ENCODE results near the gene AUH. TPM values are rescaled to one million over a fixed set of nuclear protein-coding genes. Genes with fewer than 3 reads are reported as not detected.

The AUH gene
- total RNA-seq, 4 donors from 2014 or later: 23.0 to 39.2 (median 25.7) TPM

DNA sequence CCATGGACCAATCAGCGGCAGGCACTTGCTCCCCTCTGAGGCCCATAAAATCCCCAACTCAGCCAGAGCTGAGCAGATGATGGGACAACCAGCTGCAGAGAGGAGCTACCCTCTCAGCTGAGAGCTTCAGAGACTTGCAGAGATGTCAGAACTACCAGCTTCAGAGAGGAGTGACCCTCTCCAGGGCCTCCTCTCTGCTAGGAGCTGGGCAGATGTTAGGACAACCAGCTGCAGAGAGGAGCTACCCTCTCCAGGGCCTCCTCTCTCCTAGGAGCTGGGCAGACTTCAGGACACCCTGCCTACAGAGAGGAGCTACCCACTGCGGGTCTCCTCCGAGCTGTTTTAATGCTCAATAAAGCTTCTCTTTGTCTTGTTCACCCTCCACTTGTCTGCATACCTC lies 3.0 kb upstream of the AUH start:
- Histone ChIP-seq H3K36me3 (no peaks in the 10 kb centered on the region), H3K4me1 (peaks cover 0 to 20% (median 11%) of the 10 kb centered on the region in 3 donors), H3K27me3 (no peaks in the 10 kb centered on the region), H3K27ac (no peak overlapping the region), H3K9me3 (no peaks in the 10 kb centered on the region), H3K4me3 (no peak overlapping the region)
- WGBS, 2 donors (ENCODE audit: low coverage in 1 of 2): 100% methylated on average over 2 of the region's 3 CpGs; no CpG with 5 or more reads in 1 of the 2 donors
- no peak for ATAC-seq
- TF ChIP-seq, protein P1, sequence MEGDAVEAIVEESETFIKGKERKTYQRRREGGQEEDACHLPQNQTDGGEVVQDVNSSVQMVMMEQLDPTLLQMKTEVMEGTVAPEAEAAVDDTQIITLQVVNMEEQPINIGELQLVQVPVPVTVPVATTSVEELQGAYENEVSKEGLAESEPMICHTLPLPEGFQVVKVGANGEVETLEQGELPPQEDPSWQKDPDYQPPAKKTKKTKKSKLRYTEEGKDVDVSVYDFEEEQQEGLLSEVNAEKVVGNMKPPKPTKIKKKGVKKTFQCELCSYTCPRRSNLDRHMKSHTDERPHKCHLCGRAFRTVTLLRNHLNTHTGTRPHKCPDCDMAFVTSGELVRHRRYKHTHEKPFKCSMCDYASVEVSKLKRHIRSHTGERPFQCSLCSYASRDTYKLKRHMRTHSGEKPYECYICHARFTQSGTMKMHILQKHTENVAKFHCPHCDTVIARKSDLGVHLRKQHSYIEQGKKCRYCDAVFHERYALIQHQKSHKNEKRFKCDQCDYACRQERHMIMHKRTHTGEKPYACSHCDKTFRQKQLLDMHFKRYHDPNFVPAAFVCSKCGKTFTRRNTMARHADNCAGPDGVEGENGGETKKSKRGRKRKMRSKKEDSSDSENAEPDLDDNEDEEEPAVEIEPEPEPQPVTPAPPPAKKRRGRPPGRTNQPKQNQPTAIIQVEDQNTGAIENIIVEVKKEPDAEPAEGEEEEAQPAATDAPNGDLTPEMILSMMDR (IDR thresholded peaks at IDR 0.05): no peak
- TF ChIP-seq POLR2AphosphoS5 (IDR thresholded peaks at IDR 0.05): no peak

DNA sequence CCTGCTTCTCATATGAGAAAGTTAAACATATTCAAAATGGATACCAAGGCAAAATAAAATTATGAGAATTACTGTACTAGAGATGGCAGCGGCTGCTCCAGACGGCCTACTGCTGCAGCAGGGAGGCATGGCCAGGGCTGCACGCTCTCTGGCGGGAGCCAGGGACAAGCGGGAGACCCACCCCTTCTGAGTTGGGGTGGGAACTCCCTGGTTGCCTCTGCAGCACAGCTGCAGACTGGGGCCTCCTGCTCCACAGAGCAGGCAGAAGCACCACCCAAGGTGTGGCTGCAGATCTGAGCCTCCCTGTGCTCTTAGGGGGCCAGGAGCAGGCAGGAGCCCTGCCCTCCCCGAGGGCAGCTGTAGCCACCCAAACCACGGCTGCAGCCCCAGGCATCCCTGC lies 2.3 kb upstream of the AUH start:
- Histone ChIP-seq H3K4me1 (peaks cover 0 to 27% (median 11%) of the 10 kb centered on the region in 3 donors), H3K36me3 (no peaks in the 10 kb centered on the region), H3K4me3 (no peak overlapping the region), H3K27me3 (no peaks in the 10 kb centered on the region), H3K9me3 (no peaks in the 10 kb centered on the region), H3K27ac (no peak overlapping the region)
- ATAC-seq: no peak
- TF ChIP-seq POLR2AphosphoS5 (IDR thresholded peaks at IDR 0.05) (no peak), POLR2A (IDR thresholded peaks at IDR 0.05) (no peak), EP300 (IDR thresholded peaks at IDR 0.05) (no peak)
- TF ChIP-seq, protein P1 (IDR thresholded peaks at IDR 0.05): no peak
- WGBS, 2 donors (ENCODE audit: low coverage in 1 of 2): 81 to 100% methylated on average over 1 to 2 of the region's 7 CpGs

DNA sequence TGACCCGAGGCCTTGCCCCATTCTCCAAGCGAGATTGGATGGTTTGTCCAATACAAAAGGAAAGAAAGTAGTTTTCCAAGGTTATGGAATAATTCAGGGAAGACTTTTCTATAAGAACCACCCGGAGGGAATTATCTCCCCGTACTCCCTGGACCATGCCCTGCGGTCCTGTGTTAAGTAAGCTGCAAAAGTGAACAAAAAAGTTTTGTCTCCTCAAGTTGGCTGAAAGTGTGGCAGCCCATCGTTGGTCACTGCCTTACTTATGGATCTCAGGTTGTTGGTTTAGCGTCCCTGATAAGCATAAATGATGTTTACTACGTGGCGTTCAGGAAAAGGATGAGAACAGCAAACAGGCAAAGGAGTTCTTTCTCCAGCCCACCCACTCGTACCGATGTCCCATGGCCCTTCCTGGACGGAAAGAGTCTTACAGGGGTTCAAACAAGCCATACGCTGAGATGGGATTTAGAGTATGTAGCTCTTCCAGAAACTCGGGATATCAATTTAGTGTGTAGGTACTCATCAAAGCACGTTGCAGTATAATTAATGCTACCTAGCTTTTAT lies 413 bp upstream of the AUH start:
- H3K27ac ChIP-seq: peak overlapping the region in 3 of 4 donors; percentile 86 to 95 (median 90)
- WGBS, 2 donors (ENCODE audit: low coverage in 1 of 2): 42 to 48% methylated on average over 6 to 13 of the region's 15 CpGs

DNA sequence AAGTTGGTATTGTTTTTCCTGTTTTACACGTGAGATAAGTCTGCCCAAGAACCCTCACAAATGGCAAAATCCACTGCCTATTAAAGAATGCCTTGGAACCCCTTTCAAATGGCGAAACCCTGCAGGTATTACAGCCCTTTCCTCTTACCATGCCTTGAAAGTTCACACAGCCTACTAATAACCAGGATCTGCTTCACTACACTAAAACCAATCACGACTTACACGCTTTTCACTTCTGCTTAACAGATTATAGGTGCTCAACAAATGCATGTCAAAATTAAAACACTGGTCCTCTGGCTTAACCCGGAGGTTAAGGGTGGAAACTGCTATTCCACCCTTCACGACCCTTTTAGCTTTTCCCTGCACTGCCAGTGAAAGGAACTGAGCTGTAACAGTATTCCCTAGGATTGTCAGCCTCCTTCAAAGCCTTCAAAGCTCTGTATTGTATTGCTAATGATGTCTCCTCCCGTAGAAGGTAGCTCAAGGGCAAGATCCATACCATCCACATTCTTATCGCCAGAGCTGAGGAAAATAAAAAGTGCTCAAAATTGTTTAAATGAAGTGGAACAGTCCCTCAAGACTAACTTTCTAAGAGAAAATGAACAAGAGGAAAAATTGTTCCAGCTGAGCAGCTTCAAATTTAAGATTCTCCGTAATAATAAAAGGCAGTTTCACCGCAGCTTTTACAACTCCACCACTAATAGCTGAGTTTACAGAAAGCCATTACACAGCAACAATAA lies 997 bp downstream of the AUH start:
- WGBS, 2 donors (ENCODE audit: low coverage in 1 of 2): 18 to 25% methylated on average over 7 to 10 of the region's 10 CpGs
- Histone ChIP-seq H3K9me3 (no peaks in the 10 kb centered on the region), H3K36me3 (peaks cover 0 to 12% of the 10 kb centered on the region in 2 donors), H3K4me1 (peaks cover 0 to 31% (median 11%) of the 10 kb centered on the region in 3 donors), H3K27ac (peak overlapping the region; percentile 64 to 95 (median 88)), H3K27me3 (no peaks in the 10 kb centered on the region), H3K4me3 (peak overlapping the region; percentile 89 to 90)
- TF ChIP-seq, protein P1 (IDR thresholded peaks at IDR 0.05): no peak
- TF ChIP-seq EP300 (IDR thresholded peaks at IDR 0.05) (no peak), POLR2AphosphoS5 (IDR thresholded peaks at IDR 0.05) (no peak), POLR2A (IDR thresholded peaks at IDR 0.05) (no peak)
- ATAC-seq: no peak

More for the DNA sequence above, 413 bp upstream of the AUH start:
- Histone ChIP-seq H3K27me3 (no peaks in the 10 kb centered on the region), H3K4me3 (peak overlapping the region; percentile 89 to 90), H3K36me3 (no peaks in the 10 kb centered on the region), H3K9me3 (no peaks in the 10 kb centered on the region), H3K4me1 (peaks cover 0 to 31% (median 11%) of the 10 kb centered on the region in 3 donors)
- no peak for ATAC-seq
- TF ChIP-seq POLR2A (IDR thresholded peaks at IDR 0.05) (no peak), POLR2AphosphoS5 (IDR thresholded peaks at IDR 0.05) (no peak), EP300 (IDR thresholded peaks at IDR 0.05) (no peak)
- TF ChIP-seq, protein P1 (IDR thresholded peaks at IDR 0.05): no peak

All from gastroesophageal sphincter (tissue), 4 donors.